Activated CD8-positive, alpha-beta memory T cell treated with anti-CD3 and anti-CD28 coated beads for 36 hours (primary cell): ENCODE results near the gene STAG2. TPM values are rescaled to one million over a fixed set of nuclear protein-coding genes. Genes with fewer than 3 reads are reported as not detected.
"Not testable (repeated sequence)": the region's sequence is repeated elsewhere in the genome, so short reads cannot be mapped to it uniquely, and the experiment has no call there.

Experiments used
- CTCF ChIA-PET: fragments of 350-600 bp; sonication (Branson Sonifier 250); formaldehyde crosslinking; loops from one replicate; lab custom pipeline; 2021; ENCODE audit warnings: antibody characterized with exemption; lab: Charles Lee
- POLR2A ChIA-PET: fragments of 350-600 bp; sonication (Branson Sonifier 250); formaldehyde crosslinking; loops from one replicate; lab custom pipeline; 2021; ENCODE audit warnings: antibody characterized with exemption; lab: Charles Lee
- total RNA-seq, 2 experiments: library from RNA; stranded (reverse); gene quantifications; one replicate each; pipeline ENCODE4 v1.2.3, GENCODE V29; 2021

Gene STAG2
- total RNA-seq, 2 experiments from 2014 or later: 117 to 126 TPM

DNA sequence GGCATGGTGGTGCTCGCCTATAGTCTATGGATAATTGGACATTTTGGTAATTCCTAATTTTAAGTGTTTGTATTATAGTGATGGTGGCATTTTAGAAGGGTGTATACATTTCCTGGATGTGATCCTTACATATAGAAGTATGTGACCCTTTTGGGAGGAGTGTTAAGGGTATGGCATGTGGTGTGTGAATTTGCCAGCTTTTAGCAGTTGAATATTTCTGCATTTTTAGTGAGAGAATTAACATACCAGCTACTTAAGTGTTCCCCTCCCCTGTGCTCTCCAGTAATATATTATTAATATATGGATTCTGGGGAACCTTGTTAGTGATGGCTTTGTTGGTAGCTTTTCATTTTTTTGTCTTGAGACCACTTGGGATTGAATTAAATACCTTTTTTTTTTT, 55.3 kb downstream of the STAG2 start:
- CTCF ChIA-PET: interaction anchor here (0.6 kb wide), 1 partner anchor 145 kb away, joined by 3 read pairs; no protein-coding TSS in a partner anchor
- POLR2A ChIA-PET: no interaction called here

DNA sequence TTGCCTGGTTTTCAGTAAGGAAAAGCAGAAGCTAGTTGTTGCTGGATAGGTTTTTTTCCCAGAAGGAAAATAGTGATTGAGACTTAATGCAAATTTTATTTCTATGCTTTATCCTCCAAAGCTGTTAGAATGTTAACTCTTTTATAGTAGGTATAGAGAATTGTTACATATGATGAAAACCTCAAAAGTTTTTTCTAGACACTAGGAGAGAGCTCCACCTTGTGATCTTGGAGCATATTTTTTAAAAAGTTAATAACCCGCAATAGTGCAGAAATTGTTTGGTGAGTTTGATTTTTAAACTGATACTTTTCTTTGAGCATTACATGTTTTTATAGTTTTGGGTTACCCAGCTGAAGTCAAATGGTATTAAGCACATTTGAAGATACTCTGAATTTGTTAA, 56.5 kb downstream of the STAG2 start:
- ChIA-PET POLR2A (no interaction called here), CTCF (interaction anchor here (0.6 kb wide), 1 partner anchor 35 kb away, joined by 4 read pairs; no protein-coding TSS in a partner anchor)

DNA sequence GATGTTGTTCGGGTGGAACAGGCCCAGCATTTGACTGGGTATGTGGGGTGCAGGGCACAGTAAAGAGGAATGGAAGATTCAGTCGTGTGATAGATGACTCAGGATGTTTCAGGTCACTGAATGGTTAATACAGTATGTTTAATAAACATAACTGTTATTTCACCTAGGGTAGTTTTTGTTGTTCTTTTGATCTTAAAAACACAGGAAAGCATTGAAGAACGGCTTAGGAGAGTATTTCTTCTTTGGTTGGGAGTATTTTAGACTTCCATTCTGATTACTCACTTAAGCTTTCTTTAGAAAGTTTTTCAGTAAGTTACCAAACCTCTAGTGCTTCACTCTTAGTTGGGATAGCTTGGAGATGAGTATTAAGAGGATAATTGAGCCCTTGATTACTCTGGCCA, 62.3 kb downstream of the STAG2 start:
- CTCF ChIA-PET: no interaction called here
- POLR2A ChIA-PET: no interaction called here

DNA sequence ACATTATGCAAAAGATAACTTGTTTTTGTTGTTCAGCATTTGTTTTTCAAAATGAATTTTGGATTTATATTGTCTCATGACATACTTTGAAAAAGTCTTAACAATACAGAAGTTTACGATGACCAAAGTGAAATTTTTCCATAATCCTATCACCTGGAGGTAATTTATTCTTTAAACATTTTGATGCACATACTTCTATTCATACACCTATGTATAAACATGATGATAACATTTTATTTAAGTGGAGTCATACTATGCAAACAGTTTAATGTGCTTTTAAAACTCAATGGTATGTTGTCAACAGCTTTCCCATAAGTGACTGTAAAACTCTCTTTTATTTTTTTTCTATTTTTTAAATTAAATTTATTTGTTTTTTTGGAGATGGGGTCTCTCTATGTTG, 65.0 kb downstream of the STAG2 start:
- POLR2A ChIA-PET: no interaction called here
- CTCF ChIA-PET: no interaction called here

DNA sequence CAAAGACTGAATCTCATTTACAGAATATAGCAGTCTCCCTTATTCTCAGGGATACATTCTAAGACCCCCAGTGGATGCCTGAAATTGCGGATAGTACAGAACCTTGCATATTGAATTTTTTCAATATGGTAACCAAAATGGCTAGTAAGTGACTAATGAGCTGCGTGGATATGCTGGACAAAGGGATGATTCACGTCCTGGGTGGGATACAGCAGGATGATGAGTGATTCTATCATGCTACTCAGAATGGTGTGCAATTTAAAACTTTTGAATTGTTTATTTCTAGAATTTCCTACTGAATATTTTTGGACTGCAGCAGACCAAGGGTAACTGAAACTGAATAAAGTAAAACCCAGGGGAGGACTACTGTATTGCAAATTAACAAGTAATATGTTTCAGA, 66.7 kb downstream of the STAG2 start:
- ChIA-PET POLR2A (no interaction called here), CTCF (no interaction called here)

DNA sequence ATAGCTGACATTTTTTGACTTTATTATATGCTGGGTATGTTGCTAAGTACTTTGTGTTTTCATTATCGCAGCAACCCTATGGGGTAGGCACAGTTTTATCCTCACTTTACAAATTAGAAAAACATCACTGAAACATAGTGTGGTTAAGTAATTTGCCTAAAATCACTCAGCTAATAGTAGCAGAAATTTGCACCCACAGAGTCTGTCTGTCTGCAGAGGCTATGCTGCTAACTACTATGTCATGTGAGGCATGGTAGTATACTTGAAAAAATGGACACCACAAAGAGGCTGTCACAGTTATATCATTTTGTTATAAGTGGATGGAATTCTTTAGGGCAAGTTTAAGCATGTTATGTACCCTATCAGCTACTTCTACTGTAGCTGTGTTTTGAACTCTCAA, 69.0 kb downstream of the STAG2 start:
- ChIA-PET CTCF (interaction anchor here (0.6 to 0.7 kb wide), 2 partner anchors 28 to 47 kb away, joined by 3 to 4 read pairs; no protein-coding TSS in a partner anchor), POLR2A (no interaction called here)

DNA sequence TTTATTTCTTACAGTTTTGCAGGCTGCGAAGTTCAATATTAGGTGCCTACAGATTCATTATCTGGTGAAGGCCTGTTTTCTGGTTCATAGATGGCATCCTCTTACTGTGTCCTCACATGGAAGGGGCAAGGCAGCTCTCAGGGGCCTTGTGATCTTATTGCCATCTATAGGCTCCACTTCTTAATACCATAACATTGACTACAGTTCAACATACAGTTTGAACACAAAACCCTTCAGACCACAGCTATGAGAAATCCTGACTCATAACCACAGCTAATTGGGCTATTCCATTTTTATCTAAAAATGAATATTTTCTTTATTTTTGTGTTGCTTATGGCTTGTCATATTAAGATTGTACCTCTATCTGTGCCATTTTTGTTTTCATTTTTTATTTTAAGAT, 72.3 kb downstream of the STAG2 start:
- ChIA-PET CTCF (interaction anchor here (0.5 to 1.1 kb wide), 2 partner anchors 67 to 73 kb away, joined by 3 to 4 read pairs; no protein-coding TSS in a partner anchor), POLR2A (no interaction called here)

DNA sequence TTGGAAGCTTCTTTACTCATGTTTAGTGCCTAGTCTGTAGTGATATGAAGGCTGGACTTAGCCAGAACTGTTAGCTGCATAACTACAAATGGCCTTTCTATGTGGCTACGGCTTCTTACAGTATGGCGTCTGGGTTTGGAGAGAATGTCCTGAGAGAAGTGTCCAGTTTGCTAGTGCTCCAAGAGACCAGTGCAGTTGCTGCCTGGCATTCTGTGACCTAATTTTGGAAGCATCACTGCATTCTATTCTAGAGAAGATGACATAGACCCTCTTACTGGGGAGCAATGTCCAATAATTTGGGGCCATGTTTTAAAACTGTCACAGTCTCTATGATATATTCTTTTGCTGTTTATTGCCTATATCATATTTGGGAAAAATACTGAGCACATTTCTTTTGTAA, 74.2 kb downstream of the STAG2 start:
- ChIA-PET CTCF (no interaction called here), POLR2A (no interaction called here)

DNA sequence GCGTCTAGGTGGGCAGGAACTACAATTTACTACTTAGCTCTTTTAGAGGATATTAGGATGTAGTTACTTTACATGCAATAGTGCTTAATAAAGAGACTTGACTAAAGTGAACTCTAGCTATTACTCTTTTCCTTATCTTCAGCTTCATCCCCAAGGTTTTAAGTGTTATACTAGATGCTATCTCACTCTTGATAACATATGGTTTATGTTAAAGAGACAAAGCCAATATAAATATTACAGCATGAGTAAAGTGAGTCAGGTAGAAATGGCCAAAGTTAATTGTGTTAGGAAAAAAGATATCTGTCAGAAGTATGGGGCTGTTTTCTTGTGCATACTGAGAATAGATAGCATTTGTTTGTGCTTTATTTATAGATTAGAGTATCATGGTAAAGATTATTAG, 80.5 kb downstream of the STAG2 start:
- CTCF ChIA-PET: no interaction called here
- POLR2A ChIA-PET: no interaction called here

DNA sequence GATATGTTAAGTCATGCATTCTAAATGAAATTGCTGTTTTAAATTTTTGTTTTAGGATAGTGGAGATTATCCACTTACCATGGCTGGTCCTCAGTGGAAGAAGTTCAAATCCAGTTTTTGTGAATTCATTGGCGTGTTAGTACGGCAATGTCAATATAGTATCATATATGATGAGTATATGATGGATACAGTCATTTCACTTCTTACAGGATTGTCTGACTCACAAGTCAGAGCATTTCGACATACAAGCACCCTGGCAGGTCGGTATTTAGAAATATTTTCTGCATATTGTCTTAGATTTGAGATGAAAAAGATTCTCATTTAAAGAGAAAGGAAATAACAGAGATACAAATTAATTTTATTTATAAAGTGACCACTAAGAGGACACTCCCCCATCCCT, 83.6 kb downstream of the STAG2 start:
- ChIA-PET CTCF (no interaction called here), POLR2A (no interaction called here)

DNA sequence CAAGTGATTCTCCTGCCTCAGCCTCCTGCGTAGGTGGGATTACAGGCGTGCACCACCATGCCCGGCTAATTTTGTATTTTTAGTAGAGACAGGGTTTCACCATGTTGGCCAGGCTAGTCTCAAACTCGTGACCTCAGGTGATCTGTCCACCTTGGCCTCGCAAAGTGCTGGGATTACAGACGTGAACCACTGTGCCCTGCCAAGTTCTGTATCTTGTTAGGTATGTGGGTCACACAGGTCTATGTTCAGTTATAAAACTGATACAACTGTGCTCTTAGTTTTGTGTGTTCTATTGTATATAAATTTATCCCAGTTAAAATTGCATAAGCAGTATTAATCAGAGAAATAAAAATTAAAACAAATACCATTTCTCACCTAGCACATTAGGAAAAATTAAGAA, 122.9 kb downstream of the STAG2 start:
- CTCF ChIA-PET, POLR2A ChIA-PET: not testable (repeated sequence)

DNA sequence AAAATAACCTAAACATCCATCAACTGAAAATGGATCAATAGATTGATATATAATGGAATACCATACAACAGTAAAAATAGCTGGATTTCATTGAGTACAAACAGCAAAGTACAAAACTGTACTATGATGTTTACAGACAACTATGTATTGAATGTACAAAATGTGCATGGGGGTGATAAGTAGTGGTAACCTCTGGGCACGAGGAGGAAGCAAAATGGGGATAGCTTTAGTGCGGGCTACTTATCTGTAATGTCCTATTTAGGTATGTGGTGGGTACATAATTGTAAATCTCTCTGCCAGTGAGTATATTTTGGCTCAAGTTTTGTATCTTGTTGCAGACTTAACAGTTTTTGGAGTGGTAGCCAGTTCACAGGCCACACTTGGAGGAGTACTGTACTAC, 123.6 kb downstream of the STAG2 start:
- CTCF ChIA-PET: no interaction called here
- POLR2A ChIA-PET: no interaction called here

DNA sequence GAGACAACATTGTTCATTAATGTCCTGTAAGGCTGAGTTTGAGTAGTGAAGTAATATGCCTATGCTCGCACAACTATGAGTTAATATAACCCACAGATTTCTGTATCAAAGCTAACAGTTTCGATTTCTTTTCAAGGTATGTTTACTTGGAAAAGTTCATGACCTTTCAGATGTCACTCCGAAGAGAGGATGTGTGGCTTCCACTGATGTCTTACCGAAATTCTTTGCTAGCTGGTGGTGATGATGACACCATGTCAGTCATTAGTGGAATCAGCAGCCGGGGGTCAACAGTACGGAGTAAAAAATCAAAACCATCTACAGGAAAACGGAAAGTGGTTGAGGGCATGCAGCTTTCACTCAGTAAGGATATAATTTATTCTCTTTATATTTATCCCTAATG, 124.9 kb downstream of the STAG2 start:
- ChIA-PET CTCF (no interaction called here), POLR2A (no interaction called here)

DNA sequence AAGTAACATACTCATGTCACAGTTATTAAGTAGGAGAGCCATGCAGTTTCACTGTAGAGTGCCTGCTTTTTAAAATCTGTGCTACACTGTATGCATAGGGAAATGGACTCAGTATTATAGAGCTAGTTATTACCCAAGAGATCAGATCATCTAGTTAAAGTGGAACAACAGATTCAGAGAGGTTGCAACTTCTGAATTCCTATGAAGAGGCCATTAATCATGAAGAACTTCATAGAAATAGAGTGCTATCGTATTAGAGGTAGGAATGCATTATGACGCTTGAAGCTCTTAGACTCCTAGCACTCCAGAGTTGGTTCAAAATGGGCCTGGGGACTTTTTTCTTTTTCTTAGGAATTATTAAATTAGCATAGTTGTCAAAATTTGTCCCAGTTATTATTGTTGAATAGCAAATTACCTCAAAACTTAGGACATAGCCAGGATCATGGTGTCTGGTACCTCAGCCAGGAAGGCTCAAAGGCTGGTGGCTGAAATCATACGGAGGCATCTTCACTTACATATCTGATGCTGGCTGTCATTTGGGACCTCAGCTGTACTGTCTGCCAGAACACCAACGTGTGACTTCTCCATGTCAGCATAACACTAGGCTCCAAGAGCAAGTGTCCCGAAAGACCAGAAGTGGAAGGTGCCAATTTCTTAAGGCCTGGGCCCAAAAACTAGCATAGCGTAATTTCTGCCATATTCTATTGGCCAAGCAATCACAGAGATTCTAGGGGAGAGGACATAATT, 125.7 kb downstream of the STAG2 start:
- ChIA-PET POLR2A (no interaction called here), CTCF (no interaction called here)

DNA sequence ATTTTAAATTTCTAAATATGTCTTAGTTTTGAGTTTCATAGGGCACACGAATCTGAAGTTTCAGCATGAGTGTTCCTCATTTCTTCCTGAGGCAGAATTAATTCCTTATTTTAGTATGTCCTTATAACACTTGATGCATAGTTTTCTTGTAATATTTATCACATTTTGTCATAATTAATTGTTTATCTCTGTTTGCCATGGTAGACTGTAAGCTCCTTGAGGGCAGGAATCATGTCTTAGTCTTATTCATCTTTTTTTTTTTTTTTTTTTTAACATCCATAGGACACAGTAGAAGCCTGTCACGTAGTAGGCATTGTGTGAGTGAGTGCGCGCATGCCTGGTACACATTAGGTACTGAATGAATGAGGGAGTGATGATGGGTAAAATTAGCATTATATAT, 131.7 kb downstream of the STAG2 start:
- ChIA-PET CTCF (no interaction called here), POLR2A (no interaction called here)

DNA sequence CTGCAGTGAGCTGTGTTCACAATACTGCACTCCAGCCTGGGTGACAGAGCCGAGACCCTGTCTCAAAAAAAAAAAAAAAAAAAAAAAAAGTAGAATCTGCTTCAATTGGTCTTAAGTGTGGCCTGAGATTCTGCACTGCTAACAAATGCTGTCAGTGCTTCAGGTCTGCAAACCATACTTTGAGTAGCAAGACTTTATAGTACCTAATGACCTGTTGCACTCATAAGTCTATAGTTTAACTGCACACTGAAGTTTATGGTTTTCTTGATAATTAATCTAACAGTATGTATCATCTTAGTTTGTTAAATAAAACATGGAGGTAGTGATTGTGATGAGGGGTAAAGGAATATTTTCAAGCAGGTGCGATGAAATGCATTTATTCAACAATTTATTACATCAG, 135.6 kb downstream of the STAG2 start:
- ChIA-PET POLR2A (no interaction called here), CTCF (interaction anchor here (0.6 to 0.7 kb wide), 2 partner anchors 76 to 109 kb away, joined by 3 to 5 read pairs; no protein-coding TSS in a partner anchor)

DNA sequence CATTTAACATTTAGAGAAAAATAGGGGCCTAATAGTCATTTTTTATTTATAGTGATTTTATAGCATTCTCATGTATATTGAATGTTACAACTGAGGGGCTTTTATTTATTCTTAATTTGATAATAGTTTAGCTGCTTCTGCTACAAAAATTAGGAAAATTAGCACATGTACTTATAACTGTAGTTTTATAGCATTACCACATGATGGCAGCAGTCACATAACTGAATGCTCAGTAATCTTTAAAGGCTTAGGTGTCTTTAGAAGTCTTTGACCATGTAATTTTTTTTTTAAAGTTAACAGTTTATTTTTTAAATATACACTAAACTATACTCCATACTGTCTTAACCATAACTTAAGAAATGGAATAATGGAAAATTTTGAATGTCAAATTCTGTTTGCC, 136.6 kb downstream of the STAG2 start:
- POLR2A ChIA-PET: no interaction called here
- CTCF ChIA-PET: interaction anchor here (0.6 kb wide), 1 partner anchor 266 kb away, joined by 3 read pairs; no protein-coding TSS in a partner anchor

DNA sequence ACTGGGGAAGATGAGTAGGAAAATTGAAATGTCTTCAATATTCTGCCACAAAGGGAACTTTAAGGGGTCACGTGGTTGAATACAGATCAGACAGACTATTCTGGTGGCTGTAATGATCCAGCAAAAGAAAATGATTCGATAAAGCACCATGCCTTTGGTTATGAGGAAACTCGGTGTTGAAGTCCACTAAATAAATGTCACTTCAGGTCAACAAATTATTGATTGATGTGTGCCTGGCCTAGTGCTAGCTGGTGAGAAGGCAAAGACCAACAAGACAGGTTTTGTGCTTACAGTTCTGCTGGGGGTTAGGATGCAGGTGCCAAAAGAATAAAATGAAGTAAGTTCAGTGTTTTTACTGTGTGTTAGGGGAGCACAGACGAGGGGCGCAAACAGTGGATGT, 142.5 kb downstream of the STAG2 start:
- POLR2A ChIA-PET: no interaction called here
- CTCF ChIA-PET: no interaction called here

DNA sequence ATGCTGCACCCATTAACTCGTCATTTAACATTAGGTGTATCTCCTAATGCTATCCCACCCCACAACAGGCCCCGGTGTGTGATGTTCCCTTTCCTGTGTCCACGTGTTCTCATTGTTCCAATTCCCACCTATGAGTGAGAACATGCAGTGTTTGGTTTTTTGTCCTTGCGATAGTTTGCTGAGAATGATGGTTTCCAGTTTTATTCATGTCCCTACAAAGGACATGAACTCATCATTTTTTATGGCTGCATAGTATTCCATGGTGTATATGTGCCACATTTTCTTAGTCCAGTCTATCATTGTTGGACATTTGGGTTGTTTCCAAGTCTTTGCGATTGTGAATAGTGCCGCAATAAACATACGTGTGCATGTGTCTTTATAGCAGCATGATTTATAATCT, 143.0 kb downstream of the STAG2 start:
- CTCF ChIA-PET, POLR2A ChIA-PET: not testable (repeated sequence)

DNA sequence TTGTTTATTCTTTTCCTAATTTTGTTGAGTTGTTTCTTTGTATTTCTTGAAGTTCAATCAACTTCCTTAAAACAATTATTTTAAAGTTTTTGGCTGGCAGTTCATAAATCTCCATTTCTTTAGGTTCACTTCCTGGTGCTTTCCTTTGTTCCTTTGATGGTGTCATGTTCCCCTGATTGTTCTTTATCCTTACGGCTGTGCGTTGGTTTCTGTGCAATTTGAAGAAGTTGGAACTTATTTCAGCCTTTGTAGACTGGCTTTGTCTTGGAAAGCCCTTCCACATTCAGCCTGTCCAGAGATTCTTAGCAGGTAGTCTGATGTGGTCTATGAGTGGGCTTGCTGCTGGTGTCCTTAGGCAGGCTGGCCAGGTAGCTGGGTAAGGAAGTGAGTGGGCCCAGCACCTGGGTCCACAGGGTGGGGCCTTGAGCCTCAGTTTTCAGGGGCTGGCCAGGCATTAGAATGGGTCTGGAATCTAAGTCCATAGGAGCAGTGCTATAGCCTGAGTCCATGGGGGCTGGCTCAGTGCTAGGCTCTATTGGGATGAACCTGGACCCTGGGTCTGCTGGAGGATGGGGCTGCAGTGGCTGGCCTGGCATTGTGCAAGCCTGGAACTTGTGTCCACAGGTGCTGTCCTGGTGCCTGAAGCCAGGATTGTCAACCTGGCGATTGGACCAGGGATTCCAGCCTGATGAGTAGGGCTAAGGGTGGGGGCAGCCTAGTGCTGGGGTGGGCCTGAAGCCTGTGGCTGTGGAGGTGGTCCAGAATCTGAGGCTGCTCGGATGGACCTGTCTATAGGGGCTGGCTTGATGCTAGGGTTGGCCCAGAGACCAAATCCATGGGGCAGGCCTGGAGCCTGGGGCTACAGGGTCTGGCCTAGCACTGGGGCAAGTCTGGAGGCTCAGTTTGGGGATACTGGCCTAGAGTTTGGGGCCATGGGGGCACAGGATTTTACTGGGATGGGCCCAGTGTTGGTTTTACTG, 152.4 kb downstream of the STAG2 start:
- CTCF ChIA-PET: no interaction called here
- POLR2A ChIA-PET: no interaction called here
